Measurements from ENCODE around the gene BCL7B. TPM values are rescaled to one million over a fixed set of nuclear protein-coding genes. Genes with fewer than 3 reads are reported as not detected.

The BCL7B gene
- total and polyA plus RNA-seq, 2 of the 13 experiments (the other 11 are each of a cell fraction or from before 2014, with no cell fraction given) = 24.3 to 38.2 TPM

DNA sequence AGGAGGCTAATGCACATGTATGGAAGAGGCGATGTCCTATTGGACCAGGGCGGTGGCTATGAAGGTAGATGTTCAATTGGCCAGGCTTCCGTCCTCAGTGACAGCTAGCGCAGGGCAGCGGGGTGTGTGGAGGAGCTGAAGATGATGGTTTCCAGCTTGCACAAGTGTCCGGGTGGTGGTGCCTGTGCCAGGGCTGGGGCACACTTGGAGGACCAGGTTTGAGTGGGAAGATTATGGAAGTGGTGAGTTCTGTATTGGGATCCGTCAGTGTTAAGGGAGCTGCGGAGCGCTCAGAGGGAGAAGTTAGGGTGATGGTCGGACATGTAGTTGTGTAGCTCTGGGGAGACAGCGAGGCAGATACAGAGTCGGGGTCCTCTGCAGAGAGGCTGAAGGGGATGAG is 29.4 kb upstream of the BCL7B start:
- no peak overlapping the region for H3K27ac ChIP-seq (ENCODE audit: extremely low read length, insufficient read depth, low read length)
- CTCF ChIA-PET (ENCODE audit: low intra/inter-chr PET ratio, low total read pairs) = no interaction called here
- BruUV-seq (replicated peaks) = no TSS peak

DNA sequence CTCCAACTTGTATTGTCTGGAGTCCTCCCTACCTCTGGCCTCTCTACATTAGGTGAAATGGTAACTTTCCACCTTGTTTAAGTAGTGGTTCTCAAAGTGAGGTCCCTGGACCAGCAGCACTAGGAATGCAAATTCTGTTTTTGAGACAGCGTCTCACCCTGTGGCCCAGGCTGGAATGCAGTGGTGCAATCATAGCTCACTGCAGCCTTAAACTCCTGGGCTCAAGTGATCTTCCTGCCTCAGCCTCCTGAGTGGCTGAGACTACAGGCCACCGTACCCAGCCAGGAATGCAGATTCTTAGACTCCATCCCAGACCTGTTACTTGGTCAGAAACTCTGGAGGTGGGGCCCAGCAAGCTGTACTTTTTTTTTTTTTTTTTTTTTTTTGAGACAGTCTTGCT is 27.7 kb upstream of the BCL7B start:
- ChIA-PET POLR2A (interaction anchor here (0.8 to 2.0 kb wide), 2 partner anchors 10 to 63 kb away, joined by 3 to 8 read pairs; partner anchors contain the start of gene BAZ1B), CTCF (ENCODE audit: low intra/inter-chr PET ratio, low total read pairs) (no interaction called here)
- no peak for DNase-seq (ENCODE audit: low spot score)
- H3K27ac ChIP-seq (ENCODE audit: extremely low read length, insufficient read depth, low read length) = no peak overlapping the region
- no peak overlapping the region for H3K4me3 ChIP-seq (replicated peaks in 1 of 3; ENCODE audit: insufficient read depth in 1 of 3, low read depth in 2 of 3, low read length in 3 of 3)
- peaks cover 39% of the 10 kb centered on the region for H3K4me1 ChIP-seq (ENCODE audit: insufficient read depth, low read length)
- peak; percentile 3; the same call in 1 of the 3 replicates for ATAC-seq
- no TSS peak for BruUV-seq (replicated peaks)
- H3K27me3 ChIP-seq (ENCODE audit: control insufficient read depth in 1 of 2, insufficient read depth in 2 of 2, low read length in 2 of 2) = peaks cover 0 to 8% of the 10 kb centered on the region in 2 experiments; a peak in 1 of 5 replicates
- in situ Hi-C loops (cut with HindIII; ENCODE audit: extremely low pct_ligation_motif_present, low pct_unique_long_range_greater_than_20kb) = no loop called here
- no peak overlapping the region for H2AFZ ChIP-seq (ENCODE audit: low read length)
- no peak for FAIRE-seq
- H3K4me2 ChIP-seq (ENCODE audit: low read depth, low read length) = no peak overlapping the region
- intact Hi-C loops (cut with micrococcal nuclease; ENCODE audit: unreplicated experiment) = no loop called here
- no peaks in the 10 kb centered on the region for H3K79me2 ChIP-seq (ENCODE audit: insufficient read depth, low read length)
- H3K36me3 ChIP-seq (replicated peaks in 1 of 2; ENCODE audit: control insufficient read depth in 1 of 2, insufficient read depth in 2 of 2, low read length in 2 of 2) = no peaks in the 10 kb centered on the region
- H3K9me3 ChIP-seq (ENCODE audit: low read length) = no peaks in the 10 kb centered on the region
- 0% methylated on average over 2 of the region's 2 CpGs for WGBS (ENCODE audit: low lambda C conversion rate)
- H4K20me1 ChIP-seq (ENCODE audit: insufficient read depth, low read length) = no peaks in the 10 kb centered on the region
- H3K9ac ChIP-seq (ENCODE audit: insufficient read depth, low read depth, low read length) = no peak overlapping the region
- TF ChIP-seq GABPB1 (CRISPR knock-in tag; IDR thresholded peaks at IDR 0.05) = no peak
- no peak for TF ChIP-seq ZNF446 (CRISPR knock-in tag; IDR thresholded peaks at IDR 0.05)
- TF ChIP-seq DNMT1 (CRISPR knock-in tag; IDR thresholded peaks at IDR 0.05) = no peak
- no peak for TF ChIP-seq NBN (conservative IDR thresholded peaks at IDR 0.05)
- no peak for TF ChIP-seq ZNF225 (CRISPR knock-in tag; IDR thresholded peaks at IDR 0.05)
- TF ChIP-seq POLR2AphosphoS2 (IDR thresholded peaks at IDR 0.05; ENCODE audit: low read depth, low read length) = 0 out of 2 replicates have a peak, but pooled peaks have one; percentile 24
- no peak for TF ChIP-seq REXO4 (CRISPR knock-in tag; IDR thresholded peaks at IDR 0.05; ENCODE audit: borderline replicate concordance)
- no peak for TF ChIP-seq JUND (CRISPR knock-in tag; IDR thresholded peaks at IDR 0.05)
- TF ChIP-seq ZNF556 (CRISPR knock-in tag; IDR thresholded peaks at IDR 0.05; ENCODE audit: borderline replicate concordance) = no peak
- TF ChIP-seq ATRX (CRISPR knock-in tag; IDR thresholded peaks at IDR 0.05; ENCODE audit: borderline replicate concordance) = no peak
- TF ChIP-seq DPF2 (CRISPR knock-in tag; IDR thresholded peaks at IDR 0.05; ENCODE audit: borderline replicate concordance, low read depth) = no peak
- TF ChIP-seq NFYC (CRISPR knock-in tag; IDR thresholded peaks at IDR 0.05) = no peak
- TF ChIP-seq, protein P1, sequence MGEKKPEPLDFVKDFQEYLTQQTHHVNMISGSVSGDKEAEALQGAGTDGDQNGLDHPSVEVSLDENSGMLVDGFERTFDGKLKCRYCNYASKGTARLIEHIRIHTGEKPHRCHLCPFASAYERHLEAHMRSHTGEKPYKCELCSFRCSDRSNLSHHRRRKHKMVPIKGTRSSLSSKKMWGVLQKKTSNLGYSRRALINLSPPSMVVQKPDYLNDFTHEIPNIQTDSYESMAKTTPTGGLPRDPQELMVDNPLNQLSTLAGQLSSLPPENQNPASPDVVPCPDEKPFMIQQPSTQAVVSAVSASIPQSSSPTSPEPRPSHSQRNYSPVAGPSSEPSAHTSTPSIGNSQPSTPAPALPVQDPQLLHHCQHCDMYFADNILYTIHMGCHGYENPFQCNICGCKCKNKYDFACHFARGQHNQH (CRISPR knock-in tag; IDR thresholded peaks at IDR 0.05) = no peak
- TF ChIP-seq ZNF7 (CRISPR knock-in tag; IDR thresholded peaks at IDR 0.05) = no peak
- TF ChIP-seq, protein P2, sequence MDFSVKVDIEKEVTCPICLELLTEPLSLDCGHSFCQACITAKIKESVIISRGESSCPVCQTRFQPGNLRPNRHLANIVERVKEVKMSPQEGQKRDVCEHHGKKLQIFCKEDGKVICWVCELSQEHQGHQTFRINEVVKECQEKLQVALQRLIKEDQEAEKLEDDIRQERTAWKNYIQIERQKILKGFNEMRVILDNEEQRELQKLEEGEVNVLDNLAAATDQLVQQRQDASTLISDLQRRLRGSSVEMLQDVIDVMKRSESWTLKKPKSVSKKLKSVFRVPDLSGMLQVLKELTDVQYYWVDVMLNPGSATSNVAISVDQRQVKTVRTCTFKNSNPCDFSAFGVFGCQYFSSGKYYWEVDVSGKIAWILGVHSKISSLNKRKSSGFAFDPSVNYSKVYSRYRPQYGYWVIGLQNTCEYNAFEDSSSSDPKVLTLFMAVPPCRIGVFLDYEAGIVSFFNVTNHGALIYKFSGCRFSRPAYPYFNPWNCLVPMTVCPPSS (IDR thresholded peaks at IDR 0.05) = no peak
- peak; percentile 82 for TF ChIP-seq TEAD3 (CRISPR knock-in tag; optimal IDR thresholded peaks at IDR 0.05; ENCODE audit: borderline replicate concordance)
- no peak for TF ChIP-seq ZFP82 (CRISPR knock-in tag; IDR thresholded peaks at IDR 0.05; ENCODE audit: borderline replicate concordance)

More for the DNA sequence above, 29.4 kb upstream of the BCL7B start:
- Histone ChIP-seq H3K79me2 (ENCODE audit: insufficient read depth, low read length) (no peaks in the 10 kb centered on the region), H3K9me3 (ENCODE audit: low read length) (no peaks in the 10 kb centered on the region), H3K27me3 (ENCODE audit: control insufficient read depth in 1 of 2, insufficient read depth in 2 of 2, low read length in 2 of 2) (peaks cover 0 to 8% of the 10 kb centered on the region in 2 experiments; a peak in 1 of 5 replicates), H3K36me3 (replicated peaks in 1 of 2; ENCODE audit: control insufficient read depth in 1 of 2, insufficient read depth in 2 of 2, low read length in 2 of 2) (no peaks in the 10 kb centered on the region), H3K4me3 (replicated peaks in 1 of 3; ENCODE audit: insufficient read depth in 1 of 3, low read depth in 2 of 3, low read length in 3 of 3) (no peak overlapping the region), H2AFZ (ENCODE audit: low read length) (no peak overlapping the region), H3K9ac (ENCODE audit: insufficient read depth, low read depth, low read length) (no peak overlapping the region), H4K20me1 (ENCODE audit: insufficient read depth, low read length) (no peaks in the 10 kb centered on the region), H3K4me2 (ENCODE audit: low read depth, low read length) (no peak overlapping the region; the same call in 1 of the 2 replicates), H3K4me1 (ENCODE audit: insufficient read depth, low read length) (peaks cover 39% of the 10 kb centered on the region)
- in situ Hi-C loops (cut with HindIII; ENCODE audit: extremely low pct_ligation_motif_present, low pct_unique_long_range_greater_than_20kb) (no loop called here), intact Hi-C loops (cut with micrococcal nuclease; ENCODE audit: unreplicated experiment) (no loop called here)
- POLR2A ChIA-PET = interaction anchor here (1.7 to 2.3 kb wide), 3 partner anchors 8 to 64 kb away, joined by 7 to 13 read pairs (median 8); partner anchors contain the start of genes BAZ1B and TBL2
- peak; percentile 6 for ATAC-seq
- no peak for FAIRE-seq
- no peak for DNase-seq (ENCODE audit: low spot score)
- WGBS (ENCODE audit: low lambda C conversion rate) = 88% methylated on average over 12 of the region's 12 CpGs
- TF ChIP-seq POLR2A (IDR thresholded peaks at IDR 0.05; ENCODE audit: insufficient read depth in 1 of 2, low read depth in 2 of 2, low read length in 2 of 2) (peak in 1 of 2 experiments; percentile 4; a peak in 1 of 4 replicates), NFRKB (IDR thresholded peaks at IDR 0.05) (no peak)
